GM12801 (cell line): ENCODE results near the gene ABHD16B.

Experiments
- CTCF ChIP-seq: IDR thresholded peaks from one replicate; pipeline ENCODE4 v1.5.1; 2011; ENCODE audit warnings: control low read depth; ENCODE audit not compliant: insufficient read length; ENCODE audit errors: extremely low read depth

Gene ABHD16B

GRCh38 chr20:63882257-63883200 lies 21.2 kb downstream of the ABHD16B start:
- TF ChIP-seq CTCF: no peak

- no peak for TF ChIP-seq CTCF
These were observed 21.9 kb downstream of the ABHD16B start for GRCh38 chr20:63883201-63883593.

DNA sequence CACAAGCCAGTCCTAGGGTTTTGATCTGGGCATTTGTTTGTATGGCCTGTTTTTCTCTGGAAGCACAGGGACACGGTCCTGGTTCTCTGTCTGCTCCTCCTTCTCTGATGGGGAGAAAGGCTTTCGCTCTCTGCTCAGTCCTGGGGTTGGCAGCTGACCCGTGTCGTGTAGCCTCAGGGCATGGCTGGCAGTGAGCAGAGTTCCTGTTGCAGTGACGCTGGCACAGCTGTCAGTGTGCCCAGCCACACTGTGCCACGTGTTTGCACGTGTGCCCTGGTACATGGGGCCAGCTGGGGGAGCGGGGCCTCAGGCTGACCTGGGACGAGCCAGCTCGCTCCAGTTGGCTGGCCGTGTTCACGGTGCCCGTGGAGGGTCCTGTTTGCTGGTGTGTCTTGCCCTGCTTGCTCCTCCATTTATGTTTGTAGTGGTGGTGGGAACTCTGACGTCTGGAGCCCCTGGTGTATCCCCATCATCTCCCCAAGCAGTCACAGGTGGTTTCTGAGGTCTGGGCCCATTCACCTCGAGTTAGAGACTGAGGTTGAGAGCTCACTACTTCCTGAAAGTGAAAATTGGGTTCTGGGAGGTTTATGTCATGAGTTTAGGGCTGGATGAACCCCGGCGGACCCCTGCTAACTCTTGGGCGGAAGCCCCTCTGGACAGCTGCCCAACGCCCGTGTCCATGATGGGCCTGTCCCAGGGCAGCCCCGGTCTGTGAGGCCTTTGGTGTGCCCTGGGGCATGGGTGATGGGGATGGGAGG lies 23.4 kb downstream of the ABHD16B start:
- TF ChIP-seq CTCF: no peak

- no peak for TF ChIP-seq CTCF
These were observed 24.2 kb downstream of the ABHD16B start for GRCh38 chr20:63885264-63886053.

- no peak for TF ChIP-seq CTCF
These were observed 24.7 kb downstream of the ABHD16B start for GRCh38 chr20:63886054-63886419.

DNA sequence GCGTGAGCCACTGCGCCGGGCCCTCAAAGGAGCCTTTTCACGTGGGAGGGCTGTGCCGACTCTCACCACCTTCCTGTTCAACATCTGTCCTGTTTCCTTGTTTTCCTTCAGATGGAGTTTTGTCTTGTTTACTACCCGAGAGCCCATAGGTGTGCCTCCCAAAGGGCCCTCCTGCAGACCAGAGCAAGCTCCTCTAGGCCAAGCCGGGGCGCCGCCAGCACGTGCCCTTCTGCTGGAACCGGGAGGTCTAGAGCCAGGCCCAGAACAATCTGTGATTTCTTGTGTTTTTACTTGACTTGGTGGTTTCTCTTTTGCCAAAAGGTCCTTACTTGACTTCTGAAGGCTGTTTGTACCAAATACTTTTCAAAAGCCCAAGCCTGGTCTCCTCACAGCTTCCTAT lies 25.6 kb downstream of the ABHD16B start:
- no peak for TF ChIP-seq CTCF
